ENCODE data around the gene COX7A1.
"Not testable (repeated sequence)": the region's sequence is repeated elsewhere in the genome, so short reads cannot be mapped to it uniquely, and the experiment has no call there.

Gene COX7A1

GRCh38 chr19:36152352-36153091 lies at the start of gene COX7A1:
Gene COX7A1, minus strand, starts transcription at chr19:36152447. Its CDS starts 40 bp downstream, at chr19:36152407.
- no peak for DNase-seq

- no peak for DNase-seq
Observed at GRCh38 chr19:36201684-36202083, 49.4 kb upstream of the COX7A1 start.

- DNase-seq, result no peak
Observed at GRCh38 chr19:36198119-36198518, 45.9 kb upstream of the COX7A1 start.

GRCh38 chr19:36196249-36196648 lies 44.0 kb upstream of the COX7A1 start:
- DNase-seq, result no peak

- not testable (repeated sequence) for DNase-seq
Observed at GRCh38 chr19:36186722-36187121, 34.5 kb upstream of the COX7A1 start.

GRCh38 chr19:36183245-36183628 lies 31.0 kb upstream of the COX7A1 start:
- DNase-seq, result no peak

GRCh38 chr19:36182612-36183244 lies 30.5 kb upstream of the COX7A1 start:
- no peak for DNase-seq

GRCh38 chr19:36179077-36179476 lies 26.8 kb upstream of the COX7A1 start:
- DNase-seq, result not testable (repeated sequence)

- DNase-seq, result not testable (repeated sequence)
Observed at GRCh38 chr19:36173846-36174245, 21.6 kb upstream of the COX7A1 start.

GRCh38 chr19:36172852-36173251 lies 20.6 kb upstream of the COX7A1 start:
- DNase-seq, result no peak

- no peak for DNase-seq
Observed at GRCh38 chr19:36169084-36169760, 17.0 kb upstream of the COX7A1 start.

GRCh38 chr19:36163813-36164212 lies 11.6 kb upstream of the COX7A1 start:
- DNase-seq, result no peak

GRCh38 chr19:36160821-36161596 lies 8.8 kb upstream of the COX7A1 start:
- no peak for DNase-seq

- DNase-seq, result no peak
Observed at GRCh38 chr19:36153126-36153525, 879 bp upstream of the COX7A1 start.

GRCh38 chr19:36152019-36152351 lies 262 bp downstream of the COX7A1 start:
- DNase-seq, result no peak

GRCh38 chr19:36151144-36152018 lies 866 bp downstream of the COX7A1 start:
- no peak for DNase-seq

GRCh38 chr19:36150586-36150985 lies 1.7 kb downstream of the COX7A1 start:
- DNase-seq, result no peak

- DNase-seq, result no peak
Observed at GRCh38 chr19:36149673-36150406, 2.4 kb downstream of the COX7A1 start.

- no peak for DNase-seq
Observed at GRCh38 chr19:36144624-36145023, 7.6 kb downstream of the COX7A1 start.

GRCh38 chr19:36142496-36142895 lies 9.8 kb downstream of the COX7A1 start:
- DNase-seq, result no peak

- DNase-seq, result no peak
Observed at GRCh38 chr19:36142046-36142445, 10.2 kb downstream of the COX7A1 start.
